B cell (primary cell): Measurements from ENCODE around the gene ANKS1B. TPM values are rescaled to one million over a fixed set of nuclear protein-coding genes. Genes with fewer than 3 reads are reported as not detected.

Source experiments
- ATAC-seq: fragments of 200-7000 bp; cut with Tn5 transposase; one replicate; pipeline ENCODE4 v1.10.0; 2021; ENCODE audit warnings: low read depth, mild to moderate bottlenecking, moderate number of reproducible peaks, moderate library complexity
- CTCF ChIA-PET: fragments of 350-600 bp; sonication (Branson Sonifier 250); formaldehyde crosslinking; loops from one replicate; lab custom pipeline; 2021; ENCODE audit warnings: antibody characterized with exemption, inconsistent platforms; lab: Charles Lee
- POLR2A ChIA-PET: fragments of 350-600 bp; sonication (Branson Sonifier 250); formaldehyde crosslinking; loops from one replicate; lab custom pipeline; 2021; ENCODE audit warnings: antibody characterized with exemption; lab: Charles Lee
- DNase-seq: peaks from one replicate; pipeline ENCODE4 v3.0.0; 2013
- H2AFZ ChIP-seq: 2 replicates; pipeline ENCODE4 v1.6.1; 2012; ENCODE audit warnings: mild to moderate bottlenecking, low read depth, low read length; ENCODE audit not compliant: insufficient read depth, poor library complexity, severe bottlenecking
- H3K27ac ChIP-seq, 2 donors: 1 replicate in 1 of 2; 2 replicates in 1 of 2; pipeline ENCODE4 v1.5.1; 2012 to 2013; ENCODE audit warnings: low read length in 2 of 2, mild to moderate bottlenecking in 2 of 2, moderate library complexity in 1 of 2
- H3K27me3 ChIP-seq, 4 experiments: fragments of 200-600 bp in 1 of 4; sonication (generic) in 1 of 4; replicated peaks in 1 of 4; 1 replicate in 2 of 4; 2 replicates in 2 of 4; pipeline versions ENCODE4 v1.6.1 to v1.7.0; 2013 to 2016; ENCODE audit warnings: low read length in 3 of 4, mild to moderate bottlenecking in 2 of 4, mixed read lengths in 1 of 4, moderate library complexity in 1 of 4; ENCODE audit not compliant: insufficient read depth in 4 of 4, control insufficient read depth in 3 of 4; ENCODE audit errors: control extremely low read depth in 1 of 4
- H3K36me3 ChIP-seq, 2 experiments: replicated peaks in 1 of 2; 1 replicate in 1 of 2; 2 replicates in 1 of 2; pipeline versions ENCODE4 v1.6.1 to v1.7.1; 2013; ENCODE audit warnings: low read length in 1 of 2; ENCODE audit not compliant: insufficient read depth in 2 of 2, control insufficient read depth in 1 of 2; ENCODE audit errors: control extremely low read depth in 1 of 2, extremely low read depth in 1 of 2
- H3K4me1 ChIP-seq, 2 donors: fragments of 200-600 bp in 1 of 2; sonication (generic) in 1 of 2; 1 replicate in 1 of 2; 2 replicates in 1 of 2; pipeline versions ENCODE4 v1.5.1 to v1.6.1; 2013 to 2017; ENCODE audit warnings: low read length in 2 of 2; ENCODE audit not compliant: control insufficient read depth in 2 of 2, insufficient read depth in 2 of 2
- H3K4me2 ChIP-seq: replicated peaks from 2 replicates; pipeline ENCODE3; 2012; ENCODE audit warnings: mild to moderate bottlenecking, low read depth, low read length; ENCODE audit not compliant: poor library complexity, severe bottlenecking
- H3K4me3 ChIP-seq, 5 experiments: fragments of 200-600 bp in 1 of 5; sonication (generic) in 1 of 5; 1 replicate in 3 of 5; 2 replicates in 2 of 5; pipeline versions ENCODE4 v1.5.1 to v1.7.0; 2011 to 2016; ENCODE audit warnings: low read length in 4 of 5, mild to moderate bottlenecking in 4 of 5, low read depth in 2 of 5, control low read depth in 1 of 5, moderate library complexity in 1 of 5; ENCODE audit not compliant: insufficient read depth in 1 of 5; ENCODE audit errors: control extremely low read depth in 1 of 5, extremely low read depth in 1 of 5
- H3K79me2 ChIP-seq: fragments of 200-600 bp; sonication (generic); one replicate; pipeline ENCODE4 v1.6.0; 2016; ENCODE audit warnings: low read length; ENCODE audit not compliant: control insufficient read depth, insufficient read depth
- H3K9ac ChIP-seq: fragments of 200-600 bp; sonication (generic); 2 replicates; pipeline ENCODE4 v1.6.1; 2017; ENCODE audit warnings: mild to moderate bottlenecking, low read length, moderate library complexity
- H3K9me3 ChIP-seq, 3 donors: one replicate each; pipeline versions ENCODE4 v1.6.1 to v1.7.1; 2013; ENCODE audit warnings: low read length in 2 of 3; ENCODE audit not compliant: control insufficient read depth in 2 of 3, insufficient read depth in 1 of 3; ENCODE audit errors: control extremely low read depth in 1 of 3
- H4K20me1 ChIP-seq: 2 replicates; pipeline ENCODE4 v1.6.0; 2012; ENCODE audit warnings: mild to moderate bottlenecking, low read length; ENCODE audit not compliant: insufficient read depth, control insufficient read depth, poor library complexity, severe bottlenecking
- H3K27ac Mint-ChIP-seq: one replicate; pipeline ENCODE4 v1.8.0; 2021; ENCODE audit warnings: mixed read lengths
- H3K27me3 Mint-ChIP-seq: one replicate; pipeline ENCODE4 v1.8.0; 2021; ENCODE audit warnings: mixed read lengths
- H3K4me1 Mint-ChIP-seq: one replicate; pipeline ENCODE4 v1.8.0; 2021; ENCODE audit warnings: mixed read lengths
- H3K4me3 Mint-ChIP-seq: one replicate; pipeline ENCODE4 v1.8.0; 2021; ENCODE audit warnings: mixed read lengths
- H3K9me3 Mint-ChIP-seq: one replicate; pipeline ENCODE4 v1.8.0; 2022; ENCODE audit warnings: mixed read lengths; ENCODE audit not compliant: insufficient read depth
- EZH2 ChIP-seq: IDR thresholded peaks from 2 replicates; pipeline ENCODE4 v1.6.1; 2012; ENCODE audit warnings: borderline replicate concordance, low read depth, mild to moderate bottlenecking, moderate library complexity, low read length; ENCODE audit not compliant: insufficient read depth, poor library complexity, severe bottlenecking
- WGBS: methylation state at CpG from one replicate; pipeline ENCODE4 v1.1.5; 2013; ENCODE audit warnings: missing lambda C conversion rate; ENCODE audit not compliant: insufficient coverage; 5-methylcytosine and 5-hydroxymethylcytosine counted together
- intact Hi-C: fragments of 100-400 bp; cut with micrococcal nuclease; formaldehyde crosslinking; loops from one replicate; pipeline ENCODE4 v1.10.0; 2022
- polyA plus RNA-seq: library from polyadenylated mRNA; depleted of rRNA; stranded (reverse); fragments of >200 nt; gene quantifications from 2 replicates; pipeline ENCODE4 v1.2.3, GENCODE V29; 2012
- total RNA-seq, 2 donors: library from RNA; stranded (reverse); fragments of 120-200 nt in 1 of 2; gene quantifications; 1 replicate in 1 of 2; 2 replicates in 1 of 2; pipeline versions ENCODE4 v1.2.3 to v1.2.4, GENCODE V29; 2013 to 2022
- TF ChIP-seq, protein P1 (sequence below): fragments of 200-600 bp; IDR thresholded peaks from one replicate; pipeline ENCODE4 v1.8.0; 2022; ENCODE audit warnings: antibody characterized with exemption, mild to moderate bottlenecking

ANKS1B gene
- total and polyA plus RNA-seq, 2 donors (not counting 1 experiment from before 2014, with no cell fraction given), result not detected

GRCh38 chr12:99523853-99524252, 460.9 kb downstream of the ANKS1B start:
- ChIA-PET POLR2A (no interaction called here), CTCF (no interaction called here)
- Mint-ChIP-seq H3K4me1 (no peaks in the 10 kb centered on the region), H3K27ac (no peak overlapping the region), H3K4me3 (no peak overlapping the region), H3K9me3 (peaks cover 4% of the 10 kb centered on the region), H3K27me3 (no peaks in the 10 kb centered on the region)
- no peak overlapping the region for H2AFZ ChIP-seq
- no peak overlapping the region for H3K9ac ChIP-seq
- DNase-seq (no peak), ATAC-seq (no peak)
- no peaks in the 10 kb centered on the region for H3K79me2 ChIP-seq
- no peak overlapping the region for H3K4me2 ChIP-seq
- H3K27ac ChIP-seq, result no peak overlapping the region
- H4K20me1 ChIP-seq, result no peaks in the 10 kb centered on the region
- H3K4me1 ChIP-seq, result no peaks in the 10 kb centered on the region
- H3K9me3 ChIP-seq, result peaks cover 0 to 3% (median 0%) of the 10 kb centered on the region in 3 donors
- no peak overlapping the region for H3K4me3 ChIP-seq
- intact Hi-C loops, result no loop called here
- no peaks in the 10 kb centered on the region for H3K27me3 ChIP-seq
- no peak for TF ChIP-seq EZH2
- TF ChIP-seq, protein P1, sequence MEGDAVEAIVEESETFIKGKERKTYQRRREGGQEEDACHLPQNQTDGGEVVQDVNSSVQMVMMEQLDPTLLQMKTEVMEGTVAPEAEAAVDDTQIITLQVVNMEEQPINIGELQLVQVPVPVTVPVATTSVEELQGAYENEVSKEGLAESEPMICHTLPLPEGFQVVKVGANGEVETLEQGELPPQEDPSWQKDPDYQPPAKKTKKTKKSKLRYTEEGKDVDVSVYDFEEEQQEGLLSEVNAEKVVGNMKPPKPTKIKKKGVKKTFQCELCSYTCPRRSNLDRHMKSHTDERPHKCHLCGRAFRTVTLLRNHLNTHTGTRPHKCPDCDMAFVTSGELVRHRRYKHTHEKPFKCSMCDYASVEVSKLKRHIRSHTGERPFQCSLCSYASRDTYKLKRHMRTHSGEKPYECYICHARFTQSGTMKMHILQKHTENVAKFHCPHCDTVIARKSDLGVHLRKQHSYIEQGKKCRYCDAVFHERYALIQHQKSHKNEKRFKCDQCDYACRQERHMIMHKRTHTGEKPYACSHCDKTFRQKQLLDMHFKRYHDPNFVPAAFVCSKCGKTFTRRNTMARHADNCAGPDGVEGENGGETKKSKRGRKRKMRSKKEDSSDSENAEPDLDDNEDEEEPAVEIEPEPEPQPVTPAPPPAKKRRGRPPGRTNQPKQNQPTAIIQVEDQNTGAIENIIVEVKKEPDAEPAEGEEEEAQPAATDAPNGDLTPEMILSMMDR, result no peak
- H3K36me3 ChIP-seq, result no peaks in the 10 kb centered on the region
- WGBS, result 83% methylated on average over 1 of the region's 2 CpGs

GRCh38 chr12:99522456-99522855, 462.3 kb downstream of the ANKS1B start:
- no peaks in the 10 kb centered on the region for H3K4me1 ChIP-seq
- intact Hi-C loops, result no loop called here

More at GRCh38 chr12:99522456-99522855, 462.3 kb downstream of the ANKS1B start:
- no peaks in the 10 kb centered on the region for H3K36me3 ChIP-seq
- ATAC-seq (no peak), DNase-seq (no peak)
- H3K4me3 ChIP-seq, result no peak overlapping the region
- no peaks in the 10 kb centered on the region for H4K20me1 ChIP-seq
- no peak overlapping the region for H3K9ac ChIP-seq
- H3K27ac ChIP-seq, result no peak overlapping the region
- H3K9me3 Mint-ChIP-seq, result peaks cover 6% of the 10 kb centered on the region
- no CpG with 5 or more reads among the region's 2 CpGs for WGBS
- H3K27me3 ChIP-seq, result no peaks in the 10 kb centered on the region
- H2AFZ ChIP-seq, result no peak overlapping the region
- no peak overlapping the region for H3K27ac Mint-ChIP-seq
- POLR2A ChIA-PET, result no interaction called here
- no peak for TF ChIP-seq EZH2
- TF ChIP-seq, protein P1, result no peak
- H3K4me2 ChIP-seq, result no peak overlapping the region
- H3K27me3 Mint-ChIP-seq, result no peaks in the 10 kb centered on the region
- no peaks in the 10 kb centered on the region for H3K4me1 Mint-ChIP-seq
- no peaks in the 10 kb centered on the region for H3K79me2 ChIP-seq
- CTCF ChIA-PET, result no interaction called here
- H3K9me3 ChIP-seq, result peaks cover 0 to 3% (median 0%) of the 10 kb centered on the region in 3 donors
- H3K4me3 Mint-ChIP-seq, result no peak overlapping the region
